Stomach (tissue), 9 donors: Measurements from ENCODE around the gene ZSCAN18. TPM values are rescaled to one million over a fixed set of nuclear protein-coding genes. Genes with fewer than 3 reads are reported as not detected.

Source experiments
- DNase-seq, 2 donors: peaks; one replicate each; pipeline versions ENCODE4 v3.0.0 to v3.0.0-alpha.2; 2013 to 2019
- H3K27ac ChIP-seq, 5 donors: fragments of 200-600 bp in 4 of 5; sonication (generic) in 4 of 5; one replicate each; pipeline ENCODE4 v1.5.1; 2013 to 2019; ENCODE audit warnings: mild to moderate bottlenecking in 1 of 5, moderate library complexity in 1 of 5
- H3K27me3 ChIP-seq, 3 donors: fragments of 200-600 bp; sonication (generic); one replicate each; pipeline ENCODE4 v1.5.1; 2017 to 2019; ENCODE audit warnings: mixed run types in 1 of 3
- H3K36me3 ChIP-seq, 4 donors: fragments of 200-600 bp; sonication (generic); 1 replicate in 3 of 4; 2 replicates in 1 of 4; pipeline ENCODE4 v1.5.1; 2016 to 2019
- H3K4me1 ChIP-seq, 4 donors: fragments of 200-600 bp; sonication (generic); one replicate each; pipeline ENCODE4 v1.5.1; 2016 to 2019
- H3K4me3 ChIP-seq, 4 donors: fragments of 200-600 bp; sonication (generic) in 3 of 4; one replicate each; pipeline ENCODE4 v1.5.1; 2016 to 2019; ENCODE audit warnings: mild to moderate bottlenecking in 1 of 4
- H3K9me3 ChIP-seq, 4 donors: fragments of 200-600 bp; sonication (generic); one replicate each; pipeline ENCODE4 v1.5.1; 2016 to 2019
- CTCF ChIP-seq, 7 experiments: fragments of 450-650 bp in 4 of 7; fragments of 200-600 bp in 3 of 7; sonication (generic) in 3 of 7; IDR thresholded peaks; one replicate each; pipeline ENCODE4 v1.5.1; 2016 to 2019; ENCODE audit warnings: antibody characterized with exemption in 7 of 7, control low read depth in 2 of 7, mild to moderate bottlenecking in 1 of 7
- EP300 ChIP-seq: sonication (generic); formaldehyde crosslinking; IDR thresholded peaks from one replicate; pipeline ENCODE4 v1.6.1; 2017; ENCODE audit warnings: antibody characterized with exemption
- POLR2A ChIP-seq, 4 donors: fragments of 450-650 bp; IDR thresholded peaks; one replicate each; pipeline ENCODE4 v1.6.1; 2016; ENCODE audit warnings: antibody characterized with exemption in 4 of 4, control low read depth in 2 of 4, mild to moderate bottlenecking in 1 of 4, moderate library complexity in 1 of 4
- POLR2AphosphoS5 ChIP-seq, 3 donors: sonication (generic); formaldehyde crosslinking; IDR thresholded peaks; one replicate each; pipeline ENCODE4 v1.6.1; 2016; ENCODE audit warnings: antibody characterized with exemption in 3 of 3
- WGBS, 5 donors: extraction: QIAGEN DNeasy Blood & Tissue Kit in 3 of 5; methylation state at CpG; one replicate each; pipeline versions ENCODE4 v1.1.5 to v1.1.7; 2013 to 2018; 5-methylcytosine and 5-hydroxymethylcytosine counted together
- intact Hi-C: fragments of 100-400 bp; cut with DNase I; formaldehyde crosslinking; loops from one replicate; pipeline ENCODE4 v1.15.1; 2023; ENCODE audit warnings: low total_unique reads
- polyA plus RNA-seq, 3 donors: library from polyadenylated mRNA; stranded (reverse); fragments of 200-250 nt; gene quantifications; one replicate each; pipeline ENCODE4 v1.2.3, GENCODE V29; 2013
- total RNA-seq, 5 donors: library from RNA; depleted of rRNA; stranded (reverse); fragments of >200 nt; gene quantifications; one replicate each; pipeline versions ENCODE4 v1.1.0 to v1.2.3, GENCODE V29; 2014 to 2016
- donor health status: healthy with polysubstance abuse.
- donor health status: Bipolar disorder and iron deficiency.
- donor health status: healthy.

Gene ZSCAN18
- total and polyA plus RNA-seq, 8 donors = 15.5 to 327 (median 45.9) TPM

- no peak overlapping the region for H3K4me3 ChIP-seq
- H3K9me3 ChIP-seq = peaks cover 25 to 100% (median 99%) of the 10 kb centered on the region in 4 donors
- WGBS, 5 donors = 73 to 86% (median 82%) methylated on average over 4 to 7 of the region's 7 CpGs
- no peaks in the 10 kb centered on the region for H3K36me3 ChIP-seq
- no peaks in the 10 kb centered on the region for H3K27me3 ChIP-seq
- TF ChIP-seq POLR2AphosphoS5 (IDR thresholded peaks at IDR 0.05) = no peak
- no peak for TF ChIP-seq EP300
- TF ChIP-seq CTCF (IDR thresholded peaks at IDR 0.05) = no peak
- no peak for TF ChIP-seq POLR2A (IDR thresholded peaks at IDR 0.05)
- H3K27ac ChIP-seq = no peak overlapping the region
- no peaks in the 10 kb centered on the region for H3K4me1 ChIP-seq
- intact Hi-C loops = no loop called here
- no peak for DNase-seq
Measured at GRCh38 chr19:58046856-58047255, 51.2 kb downstream of the ZSCAN18 start.

GRCh38 chr19:58045411-58046050, 52.5 kb downstream of the ZSCAN18 start:
- Histone ChIP-seq H3K9me3 (peaks cover 30 to 100% (median 99%) of the 10 kb centered on the region in 4 donors), H3K27me3 (no peaks in the 10 kb centered on the region), H3K27ac (no peak overlapping the region), H3K4me3 (no peak overlapping the region), H3K36me3 (peaks cover 0 to 9% (median 0%) of the 10 kb centered on the region in 4 donors), H3K4me1 (no peaks in the 10 kb centered on the region)
- DNase-seq = no peak
- WGBS, 5 donors = 90 to 94% (median 93%) methylated on average over 20 to 24 of the region's 24 CpGs
- TF ChIP-seq CTCF (IDR thresholded peaks at IDR 0.05) (no peak), POLR2A (IDR thresholded peaks at IDR 0.05) (no peak), POLR2AphosphoS5 (IDR thresholded peaks at IDR 0.05) (no peak), EP300 (no peak)
- intact Hi-C loops = no loop called here

- H3K36me3 ChIP-seq = peaks cover 0 to 9% (median 0%) of the 10 kb centered on the region in 4 donors
- intact Hi-C loops = no loop called here
- no peak for TF ChIP-seq POLR2AphosphoS5 (IDR thresholded peaks at IDR 0.05)
- no peak for TF ChIP-seq CTCF (IDR thresholded peaks at IDR 0.05)
- no peak for TF ChIP-seq EP300
- TF ChIP-seq POLR2A (IDR thresholded peaks at IDR 0.05) = no peak
Measured at GRCh38 chr19:58044886-58045285, 53.1 kb downstream of the ZSCAN18 start.

GRCh38 chr19:58044391-58044790, 53.6 kb downstream of the ZSCAN18 start:
- no peak for DNase-seq
- Histone ChIP-seq H3K27ac (no peak overlapping the region), H3K36me3 (peaks cover 0 to 9% (median 0%) of the 10 kb centered on the region in 4 donors), H3K4me3 (no peak overlapping the region), H3K27me3 (no peaks in the 10 kb centered on the region), H3K4me1 (no peaks in the 10 kb centered on the region), H3K9me3 (peaks cover 30 to 100% (median 100%) of the 10 kb centered on the region in 4 donors)
- intact Hi-C loops = no loop called here
- TF ChIP-seq CTCF (IDR thresholded peaks at IDR 0.05) (no peak), POLR2AphosphoS5 (IDR thresholded peaks at IDR 0.05) (no peak), EP300 (no peak), POLR2A (IDR thresholded peaks at IDR 0.05) (no peak)
- WGBS, 5 donors = 52 to 82% (median 69%) methylated on average over 25 to 41 of the region's 42 CpGs

More at GRCh38 chr19:58044886-58045285, 53.1 kb downstream of the ZSCAN18 start:
- no peaks in the 10 kb centered on the region for H3K27me3 ChIP-seq
- no peak overlapping the region for H3K4me3 ChIP-seq
- peaks cover 30 to 100% (median 100%) of the 10 kb centered on the region in 4 donors for H3K9me3 ChIP-seq
- no peak for DNase-seq
- 90 to 94% (median 92%) methylated on average over 17 to 26 of the region's 26 CpGs for WGBS, 5 donors
- H3K4me1 ChIP-seq = no peaks in the 10 kb centered on the region
- H3K27ac ChIP-seq = no peak overlapping the region
